ENCODE measurements around the gene KCTD12. TPM values are rescaled to one million over a fixed set of nuclear protein-coding genes. Genes with fewer than 3 reads are reported as not detected.
"Not testable (repeated sequence)": the region's sequence is repeated elsewhere in the genome, so short reads cannot be mapped to it uniquely, and the experiment has no call there.

The KCTD12 gene
- total and polyA plus RNA-seq, 4 experiments from 2014 or later = 0.15 to 9.6 (median 4.9) TPM

DNA sequence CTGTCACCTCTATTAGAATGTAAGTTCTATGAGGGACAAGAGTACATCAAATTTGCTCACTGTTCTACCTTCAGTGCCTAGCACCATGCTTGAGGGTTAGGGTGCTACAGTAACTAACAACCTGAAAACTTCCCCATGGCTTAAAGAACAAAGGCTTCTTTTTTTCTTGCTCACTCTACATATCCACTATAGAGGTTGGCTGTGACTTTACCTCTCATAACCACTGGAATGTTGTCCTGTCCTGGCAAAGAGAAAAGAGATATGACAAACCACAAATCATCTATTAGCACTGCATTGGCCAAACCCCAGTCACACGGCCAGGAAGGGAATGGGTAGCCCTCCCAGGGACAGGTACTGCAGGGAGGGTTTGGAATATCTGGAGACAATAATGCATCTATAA is 38.9 kb upstream of the KCTD12 start:
- Mint-ChIP-seq H3K4me3 (no peak overlapping the region), H3K27ac (no peak overlapping the region), H3K9me3 (peaks cover 0 to 3% (median 0%) of the 10 kb centered on the region in 8 donors), H3K36me3 (no peaks in the 10 kb centered on the region), H3K4me1 (no peaks in the 10 kb centered on the region), H3K27me3 (peaks cover 4 to 14% of the 10 kb centered on the region in 2 donors)
- no peak for DNase-seq
- CTCF ChIA-PET (ENCODE audit: partially characterized antibody) = no interaction called here
- Histone ChIP-seq H3K4me3 (ENCODE audit: low read length in 2 of 2) (no peak overlapping the region), H3K27me3 (ENCODE audit: insufficient read depth, low read length) (no peaks in the 10 kb centered on the region), H3K4me1 (ENCODE audit: insufficient read depth, low read length) (no peaks in the 10 kb centered on the region), H3K36me3 (ENCODE audit: insufficient read depth, low read length) (no peaks in the 10 kb centered on the region), H3K27ac (ENCODE audit: low read depth, low read length) (no peak overlapping the region), H3K9me3 (ENCODE audit: control insufficient read depth in 1 of 2, low read length in 2 of 2) (no peaks in the 10 kb centered on the region)
- intact Hi-C loops (cut with micrococcal nuclease) = no loop called here
- POLR2A ChIA-PET (ENCODE audit: partially characterized antibody) = no interaction called here

DNA sequence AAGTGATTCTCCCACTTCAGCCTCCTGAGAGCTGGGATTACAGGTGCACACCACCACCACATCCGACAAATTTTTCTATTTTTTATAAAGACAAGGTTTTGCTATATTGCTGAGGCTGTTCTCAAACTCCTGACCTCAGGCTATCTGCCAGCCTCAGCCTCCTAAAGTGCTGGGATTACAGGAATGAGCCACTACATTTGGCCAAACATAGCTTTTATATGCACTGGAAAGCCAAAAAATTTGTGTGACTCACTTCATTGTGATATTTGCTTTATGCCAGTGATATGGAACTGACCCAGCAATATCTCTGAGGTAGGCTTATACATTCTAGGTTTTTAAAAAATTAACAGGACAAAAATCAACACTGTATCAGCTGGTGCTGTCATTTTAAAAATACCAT is 35.3 kb upstream of the KCTD12 start:
- Histone ChIP-seq H3K27ac (ENCODE audit: low read depth, low read length) (no peak overlapping the region), H3K9me3 (ENCODE audit: control insufficient read depth in 1 of 2, low read length in 2 of 2) (no peaks in the 10 kb centered on the region), H3K27me3 (ENCODE audit: insufficient read depth, low read length) (peaks cover 1% of the 10 kb centered on the region), H3K36me3 (ENCODE audit: insufficient read depth, low read length) (no peaks in the 10 kb centered on the region), H3K4me3 (ENCODE audit: low read length in 2 of 2) (no peak overlapping the region), H3K4me1 (ENCODE audit: insufficient read depth, low read length) (no peaks in the 10 kb centered on the region)
- no peak for DNase-seq
- peaks cover 0 to 5% (median 0%) of the 10 kb centered on the region in 8 donors for H3K9me3 Mint-ChIP-seq
- ChIA-PET CTCF (ENCODE audit: partially characterized antibody) (interaction anchor here (0.6 kb wide), 1 partner anchor 12 kb away, joined by 3 read pairs; no protein-coding TSS in a partner anchor), POLR2A (ENCODE audit: partially characterized antibody) (no interaction called here)
- no peak overlapping the region for H3K27ac Mint-ChIP-seq
- H3K4me1 Mint-ChIP-seq = no peaks in the 10 kb centered on the region
- H3K27me3 Mint-ChIP-seq = peaks cover 17 to 28% of the 10 kb centered on the region in 2 donors
- H3K4me3 Mint-ChIP-seq = no peak overlapping the region
- intact Hi-C loops (cut with micrococcal nuclease) = no loop called here
- H3K36me3 Mint-ChIP-seq = no peaks in the 10 kb centered on the region

DNA sequence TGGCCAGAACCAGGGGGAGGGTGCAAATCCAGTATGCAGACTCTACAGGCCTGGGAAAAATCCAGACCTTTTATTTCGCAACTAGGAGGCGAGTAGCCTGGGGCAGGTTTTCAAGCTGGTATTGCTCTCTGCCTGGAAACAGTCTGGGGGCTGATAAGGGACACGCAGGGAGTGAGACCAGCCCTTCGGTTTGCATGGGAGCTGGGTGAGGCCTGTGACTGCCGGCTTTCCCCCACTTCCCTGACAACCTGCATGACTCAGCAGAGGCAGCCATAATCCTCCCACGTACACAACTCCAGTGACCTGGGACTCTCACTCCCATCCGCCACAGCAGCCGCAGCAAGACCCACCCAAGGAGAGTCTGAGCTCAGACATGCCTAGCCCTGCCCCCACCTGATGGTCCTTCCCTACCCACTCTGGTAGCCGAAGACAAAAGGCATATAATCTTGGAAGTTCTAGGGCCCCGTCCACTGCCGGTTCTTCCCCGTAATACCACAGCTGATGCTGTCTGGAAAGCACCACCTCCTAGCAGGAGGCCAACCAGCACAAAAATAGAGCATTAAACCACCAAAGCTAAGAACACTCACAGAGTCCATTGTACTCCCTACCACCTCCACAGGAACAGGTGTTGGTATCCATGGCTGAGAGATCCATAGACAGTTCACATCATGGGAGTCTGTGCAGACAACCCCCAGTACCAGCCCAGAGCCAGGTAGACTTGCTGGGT is 31.7 kb upstream of the KCTD12 start:
- CTCF ChIA-PET (ENCODE audit: partially characterized antibody); POLR2A ChIA-PET (ENCODE audit: partially characterized antibody); intact Hi-C loops (cut with micrococcal nuclease); H3K27ac ChIP-seq (ENCODE audit: low read depth, low read length); DNase-seq; H3K4me1 Mint-ChIP-seq; H3K4me3 Mint-ChIP-seq; H3K36me3 ChIP-seq (ENCODE audit: insufficient read depth, low read length); H3K4me1 ChIP-seq (ENCODE audit: insufficient read depth, low read length); H3K27ac Mint-ChIP-seq; H3K9me3 Mint-ChIP-seq; H3K27me3 ChIP-seq (ENCODE audit: insufficient read depth, low read length); H3K36me3 Mint-ChIP-seq; H3K9me3 ChIP-seq (ENCODE audit: control insufficient read depth in 1 of 2, low read length in 2 of 2); H3K4me3 ChIP-seq (ENCODE audit: low read length in 2 of 2): not testable (repeated sequence)
- H3K27me3 Mint-ChIP-seq = peaks cover 21 to 30% of the 10 kb centered on the region in 2 donors

DNA sequence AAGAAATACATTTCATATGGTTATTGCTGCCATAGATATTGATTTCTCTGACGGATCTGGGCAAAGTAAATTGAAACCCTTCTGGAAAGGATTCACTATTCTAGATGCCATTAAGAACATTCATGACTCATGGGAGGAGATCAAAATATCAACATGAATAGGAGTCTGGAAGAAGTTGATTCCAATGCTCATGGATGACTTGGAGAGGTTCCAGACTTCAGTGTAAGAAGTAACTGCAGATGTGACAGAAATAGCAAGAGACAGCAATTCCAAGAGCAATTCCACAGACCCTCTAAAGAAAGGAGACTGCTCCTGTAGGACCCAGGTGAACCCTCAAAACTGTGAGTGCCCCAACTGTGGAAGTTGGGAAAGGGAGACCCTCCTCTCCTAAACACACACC is 30.9 kb upstream of the KCTD12 start:
- peaks cover 0 to 5% (median 0%) of the 10 kb centered on the region in 8 donors for H3K9me3 Mint-ChIP-seq
- Histone ChIP-seq H3K9me3 (ENCODE audit: control insufficient read depth in 1 of 2, low read length in 2 of 2) (no peaks in the 10 kb centered on the region), H3K36me3 (ENCODE audit: insufficient read depth, low read length) (no peaks in the 10 kb centered on the region), H3K27ac (ENCODE audit: low read depth, low read length) (no peak overlapping the region), H3K4me3 (ENCODE audit: low read length in 2 of 2) (no peak overlapping the region), H3K4me1 (ENCODE audit: insufficient read depth, low read length) (no peaks in the 10 kb centered on the region), H3K27me3 (ENCODE audit: insufficient read depth, low read length) (peaks cover 4% of the 10 kb centered on the region)
- H3K4me3 Mint-ChIP-seq = no peak overlapping the region
- ChIA-PET POLR2A (ENCODE audit: partially characterized antibody) (no interaction called here), CTCF (ENCODE audit: partially characterized antibody) (no interaction called here)
- DNase-seq = no peak
- H3K36me3 Mint-ChIP-seq = no peaks in the 10 kb centered on the region
- H3K27me3 Mint-ChIP-seq = peaks cover 21 to 27% of the 10 kb centered on the region in 2 donors
- H3K4me1 Mint-ChIP-seq = no peaks in the 10 kb centered on the region
- intact Hi-C loops (cut with micrococcal nuclease) = no loop called here
- no peak overlapping the region for H3K27ac Mint-ChIP-seq

DNA sequence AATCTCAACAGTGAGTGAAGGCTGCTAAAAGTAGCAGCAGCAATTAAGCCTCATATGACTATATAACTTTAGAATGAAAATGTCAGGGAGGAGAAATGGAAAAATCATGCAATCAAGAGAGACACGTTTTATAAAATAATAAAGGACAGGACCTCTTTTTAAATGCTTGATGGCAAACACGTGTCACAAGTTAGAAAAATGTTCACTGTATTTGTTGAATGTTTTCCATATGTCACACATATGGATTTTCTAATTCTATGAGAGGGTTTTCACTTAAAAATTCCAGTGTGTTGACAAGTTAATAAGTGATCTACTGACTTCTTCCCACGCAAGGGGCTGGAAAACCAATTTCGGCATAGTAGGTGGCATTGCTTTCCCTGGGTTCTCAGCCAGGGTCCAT is 27.7 kb upstream of the KCTD12 start:
- intact Hi-C loops (cut with micrococcal nuclease) = no loop called here
- Histone ChIP-seq H3K27ac (ENCODE audit: low read depth, low read length) (no peak overlapping the region), H3K4me1 (ENCODE audit: insufficient read depth, low read length) (no peaks in the 10 kb centered on the region), H3K4me3 (ENCODE audit: low read length in 2 of 2) (no peak overlapping the region), H3K9me3 (ENCODE audit: control insufficient read depth in 1 of 2, low read length in 2 of 2) (no peaks in the 10 kb centered on the region), H3K27me3 (ENCODE audit: insufficient read depth, low read length) (peaks cover 4% of the 10 kb centered on the region), H3K36me3 (ENCODE audit: insufficient read depth, low read length) (no peaks in the 10 kb centered on the region)
- Mint-ChIP-seq H3K27me3 (peaks cover 15% of the 10 kb centered on the region in 2 donors), H3K4me3 (no peak overlapping the region), H3K4me1 (no peaks in the 10 kb centered on the region), H3K27ac (no peak overlapping the region), H3K36me3 (no peaks in the 10 kb centered on the region), H3K9me3 (no peaks in the 10 kb centered on the region)
- CTCF ChIA-PET (ENCODE audit: partially characterized antibody) = no interaction called here
- DNase-seq = no peak
- POLR2A ChIA-PET (ENCODE audit: partially characterized antibody) = no interaction called here

DNA sequence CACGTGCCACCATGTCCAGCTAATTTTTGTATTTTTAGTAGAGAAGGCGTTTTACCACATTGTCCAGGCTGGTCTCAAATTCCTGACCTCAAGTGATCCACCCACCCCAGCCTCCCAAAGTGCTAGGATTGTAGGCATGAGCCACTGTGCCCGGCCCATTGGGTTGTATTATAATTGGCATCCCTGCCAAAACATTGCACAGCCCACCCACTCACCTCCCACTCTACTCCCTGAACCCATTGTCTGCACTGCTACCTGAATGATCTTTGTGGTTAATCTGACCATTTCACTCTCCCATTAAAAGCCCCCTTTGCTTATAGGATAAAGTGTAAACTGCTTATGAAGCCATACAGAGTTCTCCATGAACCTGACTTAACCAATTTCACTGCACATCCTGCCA is 26.3 kb upstream of the KCTD12 start:
- CTCF ChIA-PET (ENCODE audit: partially characterized antibody) = interaction anchor here (1.2 kb wide), 1 partner anchor 11 kb away, joined by 3 read pairs; no protein-coding TSS in a partner anchor
- no peaks in the 10 kb centered on the region for H3K36me3 Mint-ChIP-seq
- DNase-seq = no peak

DNA sequence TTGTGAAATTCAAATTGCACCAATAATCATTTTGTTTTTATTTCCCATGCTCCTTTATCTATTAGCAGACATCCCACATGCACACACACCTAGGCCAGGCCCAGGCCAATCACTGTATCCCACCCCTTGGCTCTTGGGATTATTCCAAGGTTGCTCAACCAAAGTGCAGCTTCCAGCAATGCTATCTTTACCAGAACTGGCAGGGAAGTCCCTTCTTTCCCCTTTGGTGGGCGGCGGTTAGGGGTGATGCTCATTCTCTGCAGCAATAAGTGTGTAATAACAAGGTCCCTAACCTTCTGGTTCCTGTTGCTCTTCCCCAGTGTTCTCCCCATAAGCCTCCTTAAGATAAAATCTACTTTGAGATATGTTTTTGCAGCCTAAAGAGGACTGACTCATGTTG is 18.3 kb upstream of the KCTD12 start:
- Histone ChIP-seq H3K36me3 (ENCODE audit: insufficient read depth, low read length) (no peaks in the 10 kb centered on the region), H3K4me3 (ENCODE audit: low read length in 2 of 2) (no peak overlapping the region), H3K9me3 (ENCODE audit: control insufficient read depth in 1 of 2, low read length in 2 of 2) (no peaks in the 10 kb centered on the region), H3K27me3 (ENCODE audit: insufficient read depth, low read length) (no peaks in the 10 kb centered on the region), H3K4me1 (ENCODE audit: insufficient read depth, low read length) (no peaks in the 10 kb centered on the region), H3K27ac (ENCODE audit: low read depth, low read length) (no peak overlapping the region)
- POLR2A ChIA-PET (ENCODE audit: partially characterized antibody) = no interaction called here
- H3K4me1 Mint-ChIP-seq = no peaks in the 10 kb centered on the region
- peaks cover 0 to 3% (median 2%) of the 10 kb centered on the region in 8 donors for H3K9me3 Mint-ChIP-seq
- DNase-seq = no peak
- peaks cover 10% of the 10 kb centered on the region in 2 donors for H3K27me3 Mint-ChIP-seq
- intact Hi-C loops (cut with micrococcal nuclease) = no loop called here
- CTCF ChIA-PET (ENCODE audit: partially characterized antibody) = interaction anchor here (0.9 to 3.8 kb wide), 16 partner anchors 10 to 1532 kb away, joined by 3 to 127 read pairs (median 7); partner anchors contain the start of gene KCTD12
- no peaks in the 10 kb centered on the region for H3K36me3 Mint-ChIP-seq
- no peak overlapping the region for H3K4me3 Mint-ChIP-seq
- H3K27ac Mint-ChIP-seq = peak overlapping the region in 1 of 7 donors; percentile 49

More for the DNA sequence above, 26.3 kb upstream of the KCTD12 start:
- Histone ChIP-seq H3K4me1 (ENCODE audit: insufficient read depth, low read length) (no peaks in the 10 kb centered on the region), H3K27ac (ENCODE audit: low read depth, low read length) (no peak overlapping the region), H3K36me3 (ENCODE audit: insufficient read depth, low read length) (no peaks in the 10 kb centered on the region), H3K9me3 (ENCODE audit: control insufficient read depth in 1 of 2, low read length in 2 of 2) (no peaks in the 10 kb centered on the region), H3K27me3 (ENCODE audit: insufficient read depth, low read length) (peaks cover 4% of the 10 kb centered on the region), H3K4me3 (ENCODE audit: low read length in 2 of 2) (no peak overlapping the region)
- Mint-ChIP-seq H3K9me3 (peaks cover 0 to 2% (median 0%) of the 10 kb centered on the region in 8 donors), H3K27me3 (peaks cover 9 to 15% of the 10 kb centered on the region in 2 donors), H3K4me1 (no peaks in the 10 kb centered on the region), H3K27ac (peak overlapping the region in 1 of 7 donors; percentile 30), H3K4me3 (no peak overlapping the region)
- intact Hi-C loops (cut with micrococcal nuclease) = no loop called here
- POLR2A ChIA-PET (ENCODE audit: partially characterized antibody) = no interaction called here

Measured in CD4-positive, alpha-beta memory T cell (primary cell).